CD4-positive, alpha-beta T cell (primary cell): ENCODE measurements around the gene ECHDC1. TPM values are rescaled to one million over a fixed set of nuclear protein-coding genes. Genes with fewer than 3 reads are reported as not detected.

Experiments used
- ATAC-seq: fragments of 200-7000 bp; cut with Tn5 transposase; one replicate; pipeline ENCODE4 v1.10.0; 2022; ENCODE audit warnings: mild to moderate bottlenecking; ENCODE audit not compliant: poor library complexity
- CTCF ChIA-PET: fragments of 350-600 bp; sonication (Branson Sonifier 250); formaldehyde crosslinking; loops from one replicate; lab custom pipeline; 2021; ENCODE audit warnings: antibody characterized with exemption, inconsistent platforms; lab: Charles Lee
- POLR2A ChIA-PET: fragments of 350-600 bp; sonication (Branson Sonifier 250); formaldehyde crosslinking; loops from one replicate; lab custom pipeline; 2021; ENCODE audit warnings: antibody characterized with exemption, inconsistent platforms; lab: Charles Lee
- DNase-seq, 14 experiments: peaks; one replicate each; pipeline ENCODE4 v3.0.0-alpha.2; 2013 to 2020; ENCODE audit warnings: mixed read lengths in 2 of 14
- H3K27ac ChIP-seq, 2 donors: one replicate each; pipeline versions ENCODE4 v1.5.1 to v1.7.0; 2013; ENCODE audit warnings: low read length in 2 of 2, low read depth in 1 of 2, mild to moderate bottlenecking in 1 of 2
- H3K27me3 ChIP-seq, 2 experiments: 1 replicate in 1 of 2; 2 replicates in 1 of 2; pipeline versions ENCODE4 v1.6.1 to v1.7.0; 2013; ENCODE audit warnings: low read length in 2 of 2, control low read depth in 1 of 2, mild to moderate bottlenecking in 1 of 2, moderate library complexity in 1 of 2; ENCODE audit not compliant: insufficient read depth in 2 of 2, control insufficient read depth in 1 of 2
- H3K36me3 ChIP-seq: one replicate; pipeline ENCODE4 v1.6.1; 2013; ENCODE audit warnings: low read length, control low read depth; ENCODE audit not compliant: insufficient read depth
- H3K4me1 ChIP-seq: one replicate; pipeline ENCODE4 v1.6.1; 2013; ENCODE audit warnings: low read length, control low read depth; ENCODE audit not compliant: insufficient read depth
- H3K4me3 ChIP-seq: one replicate; pipeline ENCODE4 v1.5.1; 2013; ENCODE audit warnings: mild to moderate bottlenecking, low read length, moderate library complexity
- H3K9me3 ChIP-seq, 2 experiments: 1 replicate in 1 of 2; 2 replicates in 1 of 2; pipeline versions ENCODE4 v1.6.1 to v1.7.0; 2013; ENCODE audit warnings: low read length in 2 of 2, mild to moderate bottlenecking in 2 of 2, control low read depth in 1 of 2, moderate library complexity in 1 of 2; ENCODE audit not compliant: control insufficient read depth in 1 of 2, insufficient read depth in 1 of 2
- H3K27ac Mint-ChIP-seq: one replicate; pipeline ENCODE4 v1.8.0; 2020; ENCODE audit warnings: mixed read lengths
- H3K27me3 Mint-ChIP-seq: one replicate; pipeline ENCODE4 v1.8.0; 2021; ENCODE audit warnings: mixed read lengths
- H3K36me3 Mint-ChIP-seq: one replicate; pipeline ENCODE4 v1.8.0; 2021; ENCODE audit warnings: low read depth, mixed read lengths
- H3K4me1 Mint-ChIP-seq: one replicate; pipeline ENCODE4 v1.8.0; 2021; ENCODE audit warnings: low read depth, mixed read lengths
- H3K4me3 Mint-ChIP-seq: one replicate; pipeline ENCODE4 v1.8.0; 2020; ENCODE audit warnings: mild to moderate bottlenecking, mixed read lengths
- H3K9me3 Mint-ChIP-seq: one replicate; pipeline ENCODE4 v1.8.0; 2020; ENCODE audit warnings: mixed read lengths
- intact Hi-C, 2 experiments: fragments of 100-400 bp; cut with DNase I in 1 of 2; cut with micrococcal nuclease in 1 of 2; formaldehyde crosslinking; loops; one replicate each; pipeline versions ENCODE4 v1.15.1 to v1.9.0; 2023 to 2025; cut with DNase I, micrococcal nuclease
- total RNA-seq, 174 experiments: library from RNA in 2 of 174; stranded (reverse) in 2 of 174; gene quantifications; one replicate each; pipeline ENCODE4 v1.2.3 and lab custom pipeline; 2021 to 2026
- TF ChIP-seq, protein P1 (sequence below): fragments of 200-600 bp; IDR thresholded peaks from one replicate; pipeline ENCODE4 v1.8.0; 2022; ENCODE audit warnings: antibody characterized with exemption, mild to moderate bottlenecking

Gene ECHDC1
- total RNA-seq, 2 experiments from 2014 or later = 6.5 to 7.4 TPM

- no peaks in the 10 kb centered on the region for H3K36me3 Mint-ChIP-seq
- no peaks in the 10 kb centered on the region for H3K27me3 ChIP-seq
- TF ChIP-seq, protein P1, sequence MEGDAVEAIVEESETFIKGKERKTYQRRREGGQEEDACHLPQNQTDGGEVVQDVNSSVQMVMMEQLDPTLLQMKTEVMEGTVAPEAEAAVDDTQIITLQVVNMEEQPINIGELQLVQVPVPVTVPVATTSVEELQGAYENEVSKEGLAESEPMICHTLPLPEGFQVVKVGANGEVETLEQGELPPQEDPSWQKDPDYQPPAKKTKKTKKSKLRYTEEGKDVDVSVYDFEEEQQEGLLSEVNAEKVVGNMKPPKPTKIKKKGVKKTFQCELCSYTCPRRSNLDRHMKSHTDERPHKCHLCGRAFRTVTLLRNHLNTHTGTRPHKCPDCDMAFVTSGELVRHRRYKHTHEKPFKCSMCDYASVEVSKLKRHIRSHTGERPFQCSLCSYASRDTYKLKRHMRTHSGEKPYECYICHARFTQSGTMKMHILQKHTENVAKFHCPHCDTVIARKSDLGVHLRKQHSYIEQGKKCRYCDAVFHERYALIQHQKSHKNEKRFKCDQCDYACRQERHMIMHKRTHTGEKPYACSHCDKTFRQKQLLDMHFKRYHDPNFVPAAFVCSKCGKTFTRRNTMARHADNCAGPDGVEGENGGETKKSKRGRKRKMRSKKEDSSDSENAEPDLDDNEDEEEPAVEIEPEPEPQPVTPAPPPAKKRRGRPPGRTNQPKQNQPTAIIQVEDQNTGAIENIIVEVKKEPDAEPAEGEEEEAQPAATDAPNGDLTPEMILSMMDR = no peak
- no peaks in the 10 kb centered on the region for H3K9me3 ChIP-seq
- no peak overlapping the region for H3K4me3 ChIP-seq
- no peaks in the 10 kb centered on the region for H3K4me1 ChIP-seq
- ChIA-PET POLR2A (no interaction called here), CTCF (interaction anchor here (0.8 kb wide), 1 partner anchor 11 kb away, joined by 3 read pairs; the partner anchor contains the start of gene RNF146)
- no peak overlapping the region for H3K4me3 Mint-ChIP-seq
- no peak overlapping the region for H3K27ac ChIP-seq
- H3K27ac Mint-ChIP-seq = no peak overlapping the region
- H3K36me3 ChIP-seq = no peaks in the 10 kb centered on the region
- no peaks in the 10 kb centered on the region for H3K9me3 Mint-ChIP-seq
- ATAC-seq (no peak), DNase-seq (no peak)
- intact Hi-C loops = no loop called here
- peaks cover 26% of the 10 kb centered on the region for H3K27me3 Mint-ChIP-seq
- H3K4me1 Mint-ChIP-seq = no peaks in the 10 kb centered on the region
Observed at GRCh38 chr6:127255286-127255685, 88.1 kb downstream of the ECHDC1 start.

DNA sequence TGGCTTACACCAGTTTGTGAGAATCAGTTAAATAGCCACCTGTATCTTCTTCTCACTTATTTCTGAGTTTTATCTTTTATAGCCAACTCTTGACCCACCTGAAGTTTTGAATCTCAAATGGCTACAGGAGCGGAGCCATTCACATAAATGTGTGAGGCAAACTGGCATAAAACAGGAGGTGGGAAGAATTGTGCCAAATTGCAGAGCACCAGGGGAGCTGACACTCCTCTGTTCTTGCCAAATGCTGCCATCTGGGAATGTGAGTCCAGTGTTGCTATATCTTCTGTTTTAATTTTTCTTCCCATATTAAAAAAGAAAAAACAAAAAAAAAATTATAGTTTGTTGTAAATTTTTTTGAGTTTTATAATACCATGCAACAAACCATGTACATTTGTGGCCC, 93.8 kb downstream of the ECHDC1 start:
- Mint-ChIP-seq H3K9me3 (no peaks in the 10 kb centered on the region), H3K27ac (no peak overlapping the region), H3K36me3 (no peaks in the 10 kb centered on the region), H3K27me3 (peaks cover 22% of the 10 kb centered on the region), H3K4me3 (no peak overlapping the region), H3K4me1 (no peaks in the 10 kb centered on the region)
- Histone ChIP-seq H3K36me3 (no peaks in the 10 kb centered on the region), H3K9me3 (no peaks in the 10 kb centered on the region), H3K4me3 (no peak overlapping the region), H3K27ac (no peak overlapping the region), H3K4me1 (no peaks in the 10 kb centered on the region), H3K27me3 (no peaks in the 10 kb centered on the region)
- CTCF ChIA-PET = no interaction called here
- ATAC-seq (no peak), DNase-seq (no peak)
- TF ChIP-seq, protein P1 = no peak
- intact Hi-C loops = no loop called here
- POLR2A ChIA-PET = no interaction called here

- no peak for ATAC-seq
- H3K4me3 ChIP-seq = no peak overlapping the region
- Mint-ChIP-seq H3K4me3 (no peak overlapping the region), H3K36me3 (no peaks in the 10 kb centered on the region), H3K9me3 (no peaks in the 10 kb centered on the region), H3K4me1 (no peaks in the 10 kb centered on the region), H3K27me3 (peaks cover 17% of the 10 kb centered on the region), H3K27ac (no peak overlapping the region)
- TF ChIP-seq, protein P1 = no peak
- intact Hi-C loops = no loop called here
- DNase-seq = no peak
- ChIA-PET POLR2A (no interaction called here), CTCF (interaction anchor here (1.3 kb wide), 1 partner anchor 19 kb away, joined by 5 read pairs; the partner anchor contains the start of gene RNF146)
- no peaks in the 10 kb centered on the region for H3K36me3 ChIP-seq
- no peaks in the 10 kb centered on the region for H3K27me3 ChIP-seq
- no peaks in the 10 kb centered on the region for H3K9me3 ChIP-seq
- no peaks in the 10 kb centered on the region for H3K4me1 ChIP-seq
- H3K27ac ChIP-seq = no peak overlapping the region
Observed at GRCh38 chr6:127247114-127248096, 96.0 kb downstream of the ECHDC1 start.
